BJ (cell line): ENCODE data around the gene ISOC1. TPM values are rescaled to one million over a fixed set of nuclear protein-coding genes. Genes with fewer than 3 reads are reported as not detected.

Experiments used
- CTCF ChIA-PET: fragments of 350-600 bp; formaldehyde crosslinking; extraction: SDS; loops from one replicate; lab custom pipeline; 2021; ENCODE audit warnings: antibody characterized with exemption, inconsistent platforms; lab: Yijun Ruan, JAX
- POLR2A ChIA-PET: fragments of 300-600 bp; sonication (Branson Sonifier 250); formaldehyde crosslinking; extraction: SDS; loops from one replicate; lab custom pipeline; 2021; ENCODE audit warnings: antibody characterized with exemption; lab: Charles Lee
- DNase-seq: peaks from one replicate; pipeline ENCODE4 v3.0.0-alpha.2; 2011; ENCODE audit warnings: low read depth
- H3K27me3 ChIP-seq: 2 replicates; pipeline ENCODE4 v1.6.0; 2011; ENCODE audit warnings: low read length; ENCODE audit not compliant: control insufficient read depth, insufficient read depth
- H3K36me3 ChIP-seq: 2 replicates; pipeline ENCODE4 v1.5.1; 2011; ENCODE audit warnings: low read length; ENCODE audit not compliant: control insufficient read depth, insufficient read depth
- H3K4me3 ChIP-seq: 2 replicates; pipeline ENCODE4 v1.5.1; 2011; ENCODE audit warnings: low read depth, mild to moderate bottlenecking, control low read depth, low read length
- polyA plus RNA-seq: library from polyadenylated mRNA; depleted of rRNA; stranded (reverse); fragments of >200 nt; gene quantifications from 2 replicates; pipeline ENCODE4 v1.2.3, GENCODE V29; 2011
- TF ChIP-seq, protein P1 (sequence below): IDR thresholded peaks from 2 replicates; pipeline ENCODE4 v1.5.1; 2011; ENCODE audit warnings: low read depth, mild to moderate bottlenecking, control low read depth, inconsistent platforms, low read length, moderate library complexity; ENCODE audit not compliant: insufficient read depth

Gene ISOC1
- polyA plus RNA-seq, 1 experiment = 5.8 TPM

DNA sequence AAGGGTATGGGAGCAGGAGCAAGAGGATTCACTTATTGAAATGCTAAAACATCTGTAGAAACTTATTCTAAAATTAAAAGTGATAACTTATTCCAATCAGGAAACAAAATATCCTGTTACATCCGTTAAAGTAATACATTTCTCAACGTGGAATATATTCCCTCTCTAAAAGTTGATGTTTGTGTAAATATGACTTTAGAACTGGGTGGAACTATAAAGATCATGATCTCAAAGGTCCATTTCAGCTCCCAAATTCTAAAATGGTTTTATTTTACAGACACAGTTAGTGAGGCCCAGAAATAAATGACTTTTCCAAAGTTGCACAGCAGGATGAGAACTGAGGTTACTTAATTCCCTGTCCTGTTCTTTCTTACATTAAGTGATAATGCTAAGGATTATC is 21.1 kb downstream of the ISOC1 start:
- no peaks in the 10 kb centered on the region for H3K27me3 ChIP-seq
- CTCF ChIA-PET = interaction anchor here (1.4 kb wide), 1 partner anchor 10 kb away, joined by 4 read pairs; no protein-coding TSS in a partner anchor

DNA sequence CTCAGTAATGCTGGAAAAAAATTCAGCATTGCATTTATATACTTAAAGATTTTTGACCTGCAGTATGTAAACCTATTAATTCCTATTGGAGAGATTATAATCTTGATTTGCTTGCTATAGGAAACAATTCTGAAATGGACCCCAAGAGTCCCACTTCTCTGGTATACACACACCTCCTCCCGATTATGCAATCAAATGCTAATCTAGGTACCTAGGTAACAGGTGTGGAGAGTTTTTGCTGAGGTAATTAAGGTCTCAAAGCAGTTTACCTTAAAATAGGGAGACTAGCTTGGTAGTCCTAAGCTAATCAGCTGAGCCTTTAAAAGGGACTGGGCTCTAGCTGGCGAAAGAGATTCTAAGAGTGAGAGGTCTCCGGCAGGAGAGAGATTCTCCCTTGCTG is 22.2 kb downstream of the ISOC1 start:
- TF ChIP-seq, protein P1, sequence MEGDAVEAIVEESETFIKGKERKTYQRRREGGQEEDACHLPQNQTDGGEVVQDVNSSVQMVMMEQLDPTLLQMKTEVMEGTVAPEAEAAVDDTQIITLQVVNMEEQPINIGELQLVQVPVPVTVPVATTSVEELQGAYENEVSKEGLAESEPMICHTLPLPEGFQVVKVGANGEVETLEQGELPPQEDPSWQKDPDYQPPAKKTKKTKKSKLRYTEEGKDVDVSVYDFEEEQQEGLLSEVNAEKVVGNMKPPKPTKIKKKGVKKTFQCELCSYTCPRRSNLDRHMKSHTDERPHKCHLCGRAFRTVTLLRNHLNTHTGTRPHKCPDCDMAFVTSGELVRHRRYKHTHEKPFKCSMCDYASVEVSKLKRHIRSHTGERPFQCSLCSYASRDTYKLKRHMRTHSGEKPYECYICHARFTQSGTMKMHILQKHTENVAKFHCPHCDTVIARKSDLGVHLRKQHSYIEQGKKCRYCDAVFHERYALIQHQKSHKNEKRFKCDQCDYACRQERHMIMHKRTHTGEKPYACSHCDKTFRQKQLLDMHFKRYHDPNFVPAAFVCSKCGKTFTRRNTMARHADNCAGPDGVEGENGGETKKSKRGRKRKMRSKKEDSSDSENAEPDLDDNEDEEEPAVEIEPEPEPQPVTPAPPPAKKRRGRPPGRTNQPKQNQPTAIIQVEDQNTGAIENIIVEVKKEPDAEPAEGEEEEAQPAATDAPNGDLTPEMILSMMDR = no peak
- CTCF ChIA-PET = interaction anchor here (0.6 kb wide), 1 partner anchor 185 kb away, joined by 3 read pairs; no protein-coding TSS in a partner anchor
- no peaks in the 10 kb centered on the region for H3K27me3 ChIP-seq
- no peak for DNase-seq
- H3K4me3 ChIP-seq = no peak overlapping the region
- no peaks in the 10 kb centered on the region; the same call in 1 of the 2 replicates for H3K36me3 ChIP-seq
- POLR2A ChIA-PET = no interaction called here

More for the DNA sequence above, 21.1 kb downstream of the ISOC1 start:
- TF ChIP-seq, protein P1 = no peak
- POLR2A ChIA-PET = no interaction called here
- no peaks in the 10 kb centered on the region; the same call in 1 of the 2 replicates for H3K36me3 ChIP-seq
- H3K4me3 ChIP-seq = no peak overlapping the region
- no peak for DNase-seq

DNA sequence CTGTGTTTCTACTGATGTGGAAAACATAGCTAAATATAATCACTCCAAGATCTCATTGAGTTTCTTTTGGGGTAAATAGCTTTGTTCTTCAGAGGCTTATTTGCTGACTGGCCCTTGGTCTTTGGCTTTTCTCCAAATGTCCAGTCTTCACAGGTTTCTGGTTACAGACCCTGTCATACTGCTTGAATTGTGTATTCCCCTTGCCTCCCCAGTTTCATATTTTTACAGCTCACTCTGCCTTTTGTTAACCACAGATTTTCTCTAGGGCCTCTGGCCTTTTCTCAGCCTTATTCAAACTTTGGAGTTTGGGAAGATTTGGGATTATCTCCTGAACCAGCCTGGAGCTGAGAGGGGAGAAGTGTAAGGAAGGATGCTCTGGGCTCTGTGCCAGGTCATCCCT is 23.9 kb downstream of the ISOC1 start:
- POLR2A ChIA-PET = no interaction called here

DNA sequence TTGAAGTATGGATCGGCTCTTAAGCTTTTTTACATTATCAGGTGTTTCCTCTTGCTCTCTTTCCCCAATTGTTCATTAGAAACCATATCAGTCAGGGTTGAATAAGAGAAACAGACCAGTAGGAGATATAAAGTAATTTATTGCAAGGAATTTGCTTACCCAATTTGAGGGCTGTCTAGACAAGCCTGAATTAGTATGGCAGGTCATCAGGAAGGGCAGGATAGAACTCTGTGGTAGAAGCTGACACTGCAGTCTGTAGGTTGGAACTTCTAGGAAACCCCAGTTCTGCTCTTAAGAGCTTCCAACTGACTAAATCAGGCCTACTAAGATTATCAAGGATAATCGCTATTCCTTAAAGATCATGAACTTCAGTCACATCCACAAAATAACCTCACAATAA is 24.3 kb downstream of the ISOC1 start:
- no peak for DNase-seq
- Histone ChIP-seq H3K27me3 (no peaks in the 10 kb centered on the region), H3K4me3 (no peak overlapping the region), H3K36me3 (no peaks in the 10 kb centered on the region)
- TF ChIP-seq, protein P1 = no peak
- ChIA-PET POLR2A (no interaction called here), CTCF (no interaction called here)

More for the DNA sequence above, 23.9 kb downstream of the ISOC1 start:
- Histone ChIP-seq H3K36me3 (no peaks in the 10 kb centered on the region), H3K27me3 (no peaks in the 10 kb centered on the region), H3K4me3 (no peak overlapping the region)
- DNase-seq = no peak
- TF ChIP-seq, protein P1 = no peak
- CTCF ChIA-PET = no interaction called here

DNA sequence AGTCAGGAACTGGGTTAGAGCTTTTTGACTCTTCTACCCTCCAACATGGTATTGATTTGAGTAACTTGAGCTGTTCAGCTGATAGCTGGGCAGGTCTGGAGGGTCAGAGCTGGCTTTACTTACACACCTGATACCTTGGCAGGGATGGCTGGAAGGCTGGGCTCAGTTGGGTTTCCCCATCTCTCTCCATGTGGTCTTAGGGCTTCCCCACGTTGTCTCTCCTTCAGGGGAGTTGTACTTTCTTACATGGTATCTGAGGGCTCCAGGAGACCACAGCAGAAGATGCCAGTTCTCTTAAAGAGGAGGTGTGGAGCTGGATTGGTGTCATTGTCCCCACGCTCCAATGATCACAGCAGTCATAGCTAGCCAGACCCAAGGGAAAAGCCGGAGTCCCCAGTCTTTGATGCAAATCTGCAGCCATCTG is 25.6 kb downstream of the ISOC1 start:
- DNase-seq = no peak
- POLR2A ChIA-PET = no interaction called here
- no peaks in the 10 kb centered on the region for H3K27me3 ChIP-seq
- no peak overlapping the region for H3K4me3 ChIP-seq
- TF ChIP-seq, protein P1 = no peak
- H3K36me3 ChIP-seq = no peaks in the 10 kb centered on the region
- CTCF ChIA-PET = no interaction called here
